ENCODE data around the gene RHOT2. TPM values are rescaled to one million over a fixed set of nuclear protein-coding genes. Genes with fewer than 3 reads are reported as not detected.

RHOT2 gene
- total RNA-seq, 1 experiment from 2014 or later: 73.8 TPM

GRCh38 chr16:642189-643049 is 25.5 kb upstream of the RHOT2 start:
- Histone ChIP-seq H2AFZ (ENCODE audit: low read length) (no peak overlapping the region), H4K20me1 (ENCODE audit: insufficient read depth, low read depth, low read length) (peaks cover 23% of the 10 kb centered on the region; the same call in 1 of the 2 replicates), H3K9me3 (ENCODE audit: low read length) (no peaks in the 10 kb centered on the region), H3K9me2 (replicated peaks; ENCODE audit: insufficient read depth, low read length) (no peaks in the 10 kb centered on the region), H3K27ac (ENCODE audit: low read length) (peak overlapping the region; percentile 76), H3K27me3 (ENCODE audit: low read length) (no peaks in the 10 kb centered on the region), H3K4me2 (ENCODE audit: low read depth, low read length, poor library complexity, severe bottlenecking) (peak overlapping the region; percentile 89), H3K9ac (ENCODE audit: low read length) (peak overlapping the region; percentile 96), H3K4me1 (ENCODE audit: low read length) (peaks cover 62% of the 10 kb centered on the region), H3K79me2 (ENCODE audit: low read length) (peaks cover 53% of the 10 kb centered on the region), H3K4me3 (ENCODE audit: low read length) (peak overlapping the region; percentile 95), H3K36me3 (ENCODE audit: insufficient read depth, low read length) (peaks cover 3% of the 10 kb centered on the region; the same call in 1 of the 2 replicates)
- peak; percentile 87 for DNase-seq

GRCh38 chr16:643050-643368 is 24.9 kb upstream of the RHOT2 start:
- Histone ChIP-seq H3K27ac (ENCODE audit: low read length) (peak overlapping the region; percentile 76), H3K79me2 (ENCODE audit: low read length) (peaks cover 55% of the 10 kb centered on the region)

GRCh38 chr16:644556-644955 is 23.4 kb upstream of the RHOT2 start:
- peaks cover 26% of the 10 kb centered on the region; the same call in 1 of the 2 replicates for H4K20me1 ChIP-seq (ENCODE audit: insufficient read depth, low read depth, low read length)
- no peak overlapping the region for H3K4me2 ChIP-seq (ENCODE audit: low read depth, low read length, poor library complexity, severe bottlenecking)
- DNase-seq: no peak
- no peaks in the 10 kb centered on the region for H3K27me3 ChIP-seq (ENCODE audit: low read length)
- H3K9me3 ChIP-seq (ENCODE audit: low read length): no peaks in the 10 kb centered on the region
- peaks cover 56% of the 10 kb centered on the region for H3K79me2 ChIP-seq (ENCODE audit: low read length)
- no peak overlapping the region for H3K9ac ChIP-seq (ENCODE audit: low read length)
- H3K36me3 ChIP-seq (ENCODE audit: insufficient read depth, low read length): peaks cover 3% of the 10 kb centered on the region; the same call in 1 of the 2 replicates
- H2AFZ ChIP-seq (ENCODE audit: low read length): no peak overlapping the region
- no peak overlapping the region for H3K27ac ChIP-seq (ENCODE audit: low read length)
- H3K4me3 ChIP-seq (ENCODE audit: low read length): no peak overlapping the region
- no peaks in the 10 kb centered on the region for H3K9me2 ChIP-seq (replicated peaks; ENCODE audit: insufficient read depth, low read length)
- peaks cover 71% of the 10 kb centered on the region for H3K4me1 ChIP-seq (ENCODE audit: low read length)

More at GRCh38 chr16:643050-643368, 24.9 kb upstream of the RHOT2 start:
- peak overlapping the region; percentile 96 for H3K9ac ChIP-seq (ENCODE audit: low read length)
- peaks cover 3% of the 10 kb centered on the region; the same call in 1 of the 2 replicates for H3K36me3 ChIP-seq (ENCODE audit: insufficient read depth, low read length)
- H3K9me2 ChIP-seq (replicated peaks; ENCODE audit: insufficient read depth, low read length): no peaks in the 10 kb centered on the region
- H3K4me3 ChIP-seq (ENCODE audit: low read length): peak overlapping the region; percentile 95
- H3K4me1 ChIP-seq (ENCODE audit: low read length): peaks cover 67% of the 10 kb centered on the region
- H3K27me3 ChIP-seq (ENCODE audit: low read length): no peaks in the 10 kb centered on the region
- H2AFZ ChIP-seq (ENCODE audit: low read length): no peak overlapping the region
- H4K20me1 ChIP-seq (ENCODE audit: insufficient read depth, low read depth, low read length): peaks cover 26% of the 10 kb centered on the region; the same call in 1 of the 2 replicates
- DNase-seq: no peak
- H3K4me2 ChIP-seq (ENCODE audit: low read depth, low read length, poor library complexity, severe bottlenecking): peak overlapping the region; percentile 89
- no peaks in the 10 kb centered on the region for H3K9me3 ChIP-seq (ENCODE audit: low read length)

GRCh38 chr16:645852-646678 is 21.9 kb upstream of the RHOT2 start:
- H3K79me2 ChIP-seq (ENCODE audit: low read length): peaks cover 69% of the 10 kb centered on the region
- H4K20me1 ChIP-seq (ENCODE audit: insufficient read depth, low read depth, low read length): peaks cover 26% of the 10 kb centered on the region; the same call in 1 of the 2 replicates
- H3K27me3 ChIP-seq (ENCODE audit: low read length): no peaks in the 10 kb centered on the region
- H3K4me2 ChIP-seq (ENCODE audit: low read depth, low read length, poor library complexity, severe bottlenecking): peak overlapping the region; percentile 84
- no peaks in the 10 kb centered on the region for H3K9me3 ChIP-seq (ENCODE audit: low read length)
- peak overlapping the region; percentile 80 for H3K27ac ChIP-seq (ENCODE audit: low read length)
- H3K36me3 ChIP-seq (ENCODE audit: insufficient read depth, low read length): peaks cover 3% of the 10 kb centered on the region; the same call in 1 of the 2 replicates
- peaks cover 78% of the 10 kb centered on the region for H3K4me1 ChIP-seq (ENCODE audit: low read length)
- H3K4me3 ChIP-seq (ENCODE audit: low read length): peak overlapping the region; percentile 96; the same call in 1 of the 2 replicates
- no peak for DNase-seq
- no peaks in the 10 kb centered on the region for H3K9me2 ChIP-seq (replicated peaks; ENCODE audit: insufficient read depth, low read length)
- peak overlapping the region; percentile 97 for H3K9ac ChIP-seq (ENCODE audit: low read length)
- H2AFZ ChIP-seq (ENCODE audit: low read length): no peak overlapping the region

- no peaks in the 10 kb centered on the region for H3K9me3 ChIP-seq (ENCODE audit: low read length)
- peaks cover 3% of the 10 kb centered on the region; the same call in 1 of the 2 replicates for H3K36me3 ChIP-seq (ENCODE audit: insufficient read depth, low read length)
- H3K9me2 ChIP-seq (replicated peaks; ENCODE audit: insufficient read depth, low read length): no peaks in the 10 kb centered on the region
- no peak overlapping the region for H2AFZ ChIP-seq (ENCODE audit: low read length)
- H3K79me2 ChIP-seq (ENCODE audit: low read length): peaks cover 67% of the 10 kb centered on the region
- H3K4me1 ChIP-seq (ENCODE audit: low read length): peaks cover 75% of the 10 kb centered on the region
- H3K9ac ChIP-seq (ENCODE audit: low read length): peak overlapping the region; percentile 97
- DNase-seq: no peak
- peak overlapping the region; percentile 80 for H3K27ac ChIP-seq (ENCODE audit: low read length)
- H3K4me2 ChIP-seq (ENCODE audit: low read depth, low read length, poor library complexity, severe bottlenecking): peak overlapping the region; percentile 84
- peaks cover 26% of the 10 kb centered on the region; the same call in 1 of the 2 replicates for H4K20me1 ChIP-seq (ENCODE audit: insufficient read depth, low read depth, low read length)
- H3K4me3 ChIP-seq (ENCODE audit: low read length): peak overlapping the region; percentile 96; the same call in 1 of the 2 replicates
- no peaks in the 10 kb centered on the region for H3K27me3 ChIP-seq (ENCODE audit: low read length)
These were observed 21.2 kb upstream of the RHOT2 start for GRCh38 chr16:646679-647172.

- peak overlapping the region; percentile 84 for H3K4me2 ChIP-seq (ENCODE audit: low read depth, low read length, poor library complexity, severe bottlenecking)
These were observed 20.6 kb upstream of the RHOT2 start for GRCh38 chr16:647173-647902.

GRCh38 chr16:648071-648780 is 19.7 kb upstream of the RHOT2 start:
- H3K9me2 ChIP-seq (replicated peaks; ENCODE audit: insufficient read depth, low read length): no peaks in the 10 kb centered on the region
- H3K4me2 ChIP-seq (ENCODE audit: low read depth, low read length, poor library complexity, severe bottlenecking): peak overlapping the region; percentile 84
- H3K4me3 ChIP-seq (ENCODE audit: low read length): peak overlapping the region; percentile 96
- peaks cover 22% of the 10 kb centered on the region; the same call in 1 of the 2 replicates for H4K20me1 ChIP-seq (ENCODE audit: insufficient read depth, low read depth, low read length)
- H3K27me3 ChIP-seq (ENCODE audit: low read length): no peaks in the 10 kb centered on the region
- H3K4me1 ChIP-seq (ENCODE audit: low read length): peaks cover 70% of the 10 kb centered on the region
- H2AFZ ChIP-seq (ENCODE audit: low read length): no peak overlapping the region
- H3K79me2 ChIP-seq (ENCODE audit: low read length): peaks cover 53% of the 10 kb centered on the region
- DNase-seq: peak; percentile 86
- H3K9me3 ChIP-seq (ENCODE audit: low read length): no peaks in the 10 kb centered on the region
- H3K36me3 ChIP-seq (ENCODE audit: insufficient read depth, low read length): peaks cover 3% of the 10 kb centered on the region; the same call in 1 of the 2 replicates
- H3K27ac ChIP-seq (ENCODE audit: low read length): peak overlapping the region; percentile 80
- H3K9ac ChIP-seq (ENCODE audit: low read length): peak overlapping the region; percentile 97

More at GRCh38 chr16:647173-647902, 20.6 kb upstream of the RHOT2 start:
- Histone ChIP-seq H4K20me1 (ENCODE audit: insufficient read depth, low read depth, low read length) (peaks cover 26% of the 10 kb centered on the region; the same call in 1 of the 2 replicates), H3K9me2 (replicated peaks; ENCODE audit: insufficient read depth, low read length) (no peaks in the 10 kb centered on the region), H3K4me1 (ENCODE audit: low read length) (peaks cover 75% of the 10 kb centered on the region), H3K9me3 (ENCODE audit: low read length) (no peaks in the 10 kb centered on the region), H3K9ac (ENCODE audit: low read length) (peak overlapping the region; percentile 97), H3K27ac (ENCODE audit: low read length) (peak overlapping the region; percentile 80), H2AFZ (ENCODE audit: low read length) (no peak overlapping the region), H3K79me2 (ENCODE audit: low read length) (peaks cover 62% of the 10 kb centered on the region), H3K36me3 (ENCODE audit: insufficient read depth, low read length) (peaks cover 3% of the 10 kb centered on the region; the same call in 1 of the 2 replicates), H3K27me3 (ENCODE audit: low read length) (no peaks in the 10 kb centered on the region), H3K4me3 (ENCODE audit: low read length) (peak overlapping the region; percentile 96)
- peak; percentile 68 for DNase-seq
